Neural crest cell (in vitro differentiated cells): ENCODE results near the gene HAUS7. TPM values are rescaled to one million over a fixed set of nuclear protein-coding genes. Genes with fewer than 3 reads are reported as not detected.

Experiments
- DNase-seq: peaks from one replicate; pipeline ENCODE4 v3.0.0; 2021; ENCODE audit warnings: low read depth, mixed read lengths, low spot score
- H3K27ac Mint-ChIP-seq: one replicate; pipeline ENCODE4 v1.8.0; 2021; ENCODE audit warnings: mild to moderate bottlenecking, mixed read lengths; ENCODE audit not compliant: unreplicated experiment
- H3K27me3 Mint-ChIP-seq: 2 replicates; pipeline ENCODE4 v1.8.0; 2021; ENCODE audit warnings: low read depth, mild to moderate bottlenecking, mixed read lengths
- H3K36me3 Mint-ChIP-seq: 2 replicates; pipeline ENCODE4 v1.8.0; 2021; ENCODE audit warnings: low read depth, mild to moderate bottlenecking, mixed read lengths
- H3K4me1 Mint-ChIP-seq: 2 replicates; pipeline ENCODE4 v1.8.0; 2021; ENCODE audit warnings: mixed read lengths
- H3K4me3 Mint-ChIP-seq: one replicate; pipeline ENCODE4 v1.8.0; 2021; ENCODE audit warnings: mild to moderate bottlenecking, mixed read lengths
- H3K9me3 Mint-ChIP-seq: 2 replicates; pipeline ENCODE4 v1.8.0; 2021; ENCODE audit warnings: mixed read lengths
- total RNA-seq: library from RNA; stranded (reverse); gene quantifications from 2 replicates; pipeline ENCODE4 v1.2.1, GENCODE V29; 2021
- TF ChIP-seq, protein P1 (sequence below): fragments of 200-600 bp; sonication (generic); conservative IDR thresholded peaks from 2 replicates; pipeline ENCODE4 v1.5.0; 2021; ENCODE audit warnings: antibody characterized with exemption, mild to moderate bottlenecking

The HAUS7 gene
- total RNA-seq, 1 donor from 2014 or later = 58.8 TPM

DNA sequence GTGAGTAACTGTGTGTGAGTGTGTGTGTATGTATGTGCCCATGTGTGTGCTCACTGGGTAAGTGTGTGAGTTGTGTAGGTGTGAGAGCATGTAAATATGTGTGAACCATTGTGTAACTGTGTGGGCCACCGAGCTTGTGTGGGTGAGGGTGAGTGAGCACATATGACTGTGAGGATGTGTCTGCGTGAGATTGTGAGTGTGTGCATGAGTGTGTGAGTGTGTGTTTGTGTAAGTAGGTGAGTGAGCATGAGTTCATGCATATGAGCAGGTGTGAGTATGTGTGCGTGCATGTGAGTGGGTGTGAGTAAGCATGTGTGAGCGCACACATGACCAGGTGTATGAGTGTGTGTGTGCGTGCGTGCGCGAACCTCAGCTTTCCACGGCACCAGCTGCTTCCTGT, 45.7 kb upstream of the HAUS7 start:
- no peak overlapping the region for H3K27ac Mint-ChIP-seq
- peaks cover 3% of the 10 kb centered on the region for H3K4me1 Mint-ChIP-seq
- peaks cover 56% of the 10 kb centered on the region for H3K27me3 Mint-ChIP-seq
- H3K36me3 Mint-ChIP-seq = peaks cover 4% of the 10 kb centered on the region
- no peak for DNase-seq
- no peak overlapping the region for H3K4me3 Mint-ChIP-seq
- TF ChIP-seq, protein P1, sequence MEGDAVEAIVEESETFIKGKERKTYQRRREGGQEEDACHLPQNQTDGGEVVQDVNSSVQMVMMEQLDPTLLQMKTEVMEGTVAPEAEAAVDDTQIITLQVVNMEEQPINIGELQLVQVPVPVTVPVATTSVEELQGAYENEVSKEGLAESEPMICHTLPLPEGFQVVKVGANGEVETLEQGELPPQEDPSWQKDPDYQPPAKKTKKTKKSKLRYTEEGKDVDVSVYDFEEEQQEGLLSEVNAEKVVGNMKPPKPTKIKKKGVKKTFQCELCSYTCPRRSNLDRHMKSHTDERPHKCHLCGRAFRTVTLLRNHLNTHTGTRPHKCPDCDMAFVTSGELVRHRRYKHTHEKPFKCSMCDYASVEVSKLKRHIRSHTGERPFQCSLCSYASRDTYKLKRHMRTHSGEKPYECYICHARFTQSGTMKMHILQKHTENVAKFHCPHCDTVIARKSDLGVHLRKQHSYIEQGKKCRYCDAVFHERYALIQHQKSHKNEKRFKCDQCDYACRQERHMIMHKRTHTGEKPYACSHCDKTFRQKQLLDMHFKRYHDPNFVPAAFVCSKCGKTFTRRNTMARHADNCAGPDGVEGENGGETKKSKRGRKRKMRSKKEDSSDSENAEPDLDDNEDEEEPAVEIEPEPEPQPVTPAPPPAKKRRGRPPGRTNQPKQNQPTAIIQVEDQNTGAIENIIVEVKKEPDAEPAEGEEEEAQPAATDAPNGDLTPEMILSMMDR = no peak
- H3K9me3 Mint-ChIP-seq = no peaks in the 10 kb centered on the region

DNA sequence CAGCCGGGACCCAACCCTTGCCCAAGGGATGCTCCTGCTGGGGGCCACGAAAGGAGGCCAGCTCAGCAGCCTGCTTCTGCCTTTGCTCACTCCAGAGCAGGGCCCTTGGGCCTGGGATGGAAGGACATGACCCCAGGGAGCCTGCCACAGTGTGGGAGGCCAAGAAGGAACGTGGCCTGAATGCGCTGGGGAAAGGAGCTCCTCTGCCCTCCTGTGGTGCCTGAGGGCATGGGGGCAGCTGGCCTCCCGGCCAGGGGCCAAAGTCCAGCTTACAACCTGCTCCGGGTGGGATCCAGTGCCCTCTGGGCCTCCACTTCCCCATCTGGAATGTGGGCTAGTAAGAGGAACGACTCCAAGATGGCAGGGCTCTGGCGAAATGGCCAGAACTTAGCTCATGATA, 45.1 kb upstream of the HAUS7 start:
- Mint-ChIP-seq H3K4me3 (no peak overlapping the region), H3K27ac (no peak overlapping the region), H3K4me1 (peaks cover 3% of the 10 kb centered on the region), H3K36me3 (peaks cover 4% of the 10 kb centered on the region), H3K27me3 (peaks cover 49% of the 10 kb centered on the region), H3K9me3 (no peaks in the 10 kb centered on the region)
- DNase-seq = no peak
- TF ChIP-seq, protein P1 = no peak

DNA sequence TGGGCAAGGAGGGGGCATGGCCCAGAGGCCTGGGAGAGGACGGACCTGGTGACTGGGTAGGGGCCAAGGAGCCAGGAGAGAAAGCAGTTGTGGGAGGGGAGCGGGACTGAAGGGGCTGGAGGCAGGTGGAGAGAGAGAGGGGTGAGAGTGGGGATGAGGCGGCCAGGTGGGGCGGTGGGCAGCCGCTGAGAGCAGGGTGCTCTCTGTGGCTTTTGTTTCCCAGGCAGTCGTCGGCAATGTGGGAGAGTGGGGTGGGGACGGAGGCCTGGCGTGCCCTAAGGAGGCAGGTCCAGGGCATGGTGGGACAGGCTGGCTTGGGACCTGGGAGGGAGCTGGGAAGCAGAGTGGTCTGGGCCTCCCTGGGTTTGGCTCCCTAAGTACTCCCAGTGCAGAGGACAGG, 43.9 kb upstream of the HAUS7 start:
- Mint-ChIP-seq H3K9me3 (no peaks in the 10 kb centered on the region), H3K4me1 (peaks cover 3% of the 10 kb centered on the region), H3K4me3 (no peak overlapping the region), H3K36me3 (peaks cover 4% of the 10 kb centered on the region), H3K27ac (no peak overlapping the region), H3K27me3 (peaks cover 38% of the 10 kb centered on the region)
- DNase-seq = no peak
- TF ChIP-seq, protein P1 = no peak

DNA sequence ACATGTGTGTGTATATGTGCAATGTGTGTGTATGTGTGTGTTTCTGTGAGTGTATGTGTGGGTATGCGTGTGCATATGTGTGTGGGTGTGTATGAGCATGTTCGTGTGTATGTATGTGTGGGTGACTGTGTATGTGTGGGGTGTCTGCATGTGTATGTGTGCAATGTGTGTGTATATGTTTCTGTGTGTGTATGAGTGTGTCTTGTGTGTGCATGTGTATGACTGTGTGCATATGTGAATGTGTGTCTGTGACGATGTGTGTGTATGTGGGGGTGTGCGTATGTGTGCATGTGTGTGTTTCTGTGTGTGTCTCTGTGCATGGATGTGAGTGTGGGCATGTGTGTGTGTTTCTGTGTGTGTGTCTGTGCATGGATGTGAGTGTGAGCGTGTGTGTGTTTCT, 42.9 kb upstream of the HAUS7 start:
- H3K4me3 Mint-ChIP-seq = no peak overlapping the region
- peaks cover 4% of the 10 kb centered on the region for H3K36me3 Mint-ChIP-seq
- no peaks in the 10 kb centered on the region for H3K9me3 Mint-ChIP-seq
- H3K27me3 Mint-ChIP-seq = peaks cover 28% of the 10 kb centered on the region
- DNase-seq = no peak
- TF ChIP-seq, protein P1 = no peak
- H3K4me1 Mint-ChIP-seq = peaks cover under 1% of the 10 kb centered on the region
- no peak overlapping the region for H3K27ac Mint-ChIP-seq

DNA sequence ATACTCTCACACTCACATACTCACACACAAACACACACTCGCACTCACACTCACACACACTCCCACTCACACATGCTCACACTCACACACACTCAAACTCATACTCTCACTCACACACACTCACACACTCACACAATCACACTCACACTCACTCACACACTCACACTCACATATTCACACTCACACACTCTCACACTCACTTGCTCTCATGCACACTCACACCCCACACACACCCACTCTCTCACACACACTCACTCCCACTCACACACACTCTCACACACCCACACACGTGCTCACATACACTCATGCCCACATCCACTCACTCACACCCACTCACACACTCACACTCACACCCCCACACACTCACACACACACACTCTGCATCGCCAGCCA, 42.1 kb upstream of the HAUS7 start:
- no peak for DNase-seq
- H3K27me3 Mint-ChIP-seq = peaks cover 27% of the 10 kb centered on the region
- TF ChIP-seq, protein P1 = no peak
- peaks cover 4% of the 10 kb centered on the region for H3K36me3 Mint-ChIP-seq
- H3K27ac Mint-ChIP-seq = no peak overlapping the region
- no peaks in the 10 kb centered on the region for H3K4me1 Mint-ChIP-seq
- H3K9me3 Mint-ChIP-seq = no peaks in the 10 kb centered on the region
- H3K4me3 Mint-ChIP-seq = no peak overlapping the region
